OCI-LY3 (cell line): ENCODE data around the gene GSG1L.

ENCODE experiments used
- H2AFZ ChIP-seq: fragments of 200-600, 300-600 bp; shearing (Covaris generic); 2 replicates; pipeline ENCODE4 v1.6.0; 2014; ENCODE audit warnings: antibody characterized with exemption, low read depth, low read length
- H3K27ac ChIP-seq: fragments of 200-600, 300-600 bp; sonication (generic); 2 replicates; pipeline ENCODE4 v1.5.1; 2014; ENCODE audit warnings: mild to moderate bottlenecking, low read length, moderate library complexity, mixed read lengths
- H3K27me3 ChIP-seq: fragments of 200-600, 300-600 bp; sonication (generic); 2 replicates; pipeline ENCODE4 v1.6.1; 2014; ENCODE audit warnings: low read depth, low read length, mixed read lengths
- H3K36me3 ChIP-seq: fragments of 200-600, 300-600 bp; sonication (generic); replicated peaks from 2 replicates; pipeline ENCODE3; 2014; ENCODE audit warnings: low read depth, low read length, mixed read lengths
- H3K4me1 ChIP-seq: fragments of 300-600, 200-600 bp; sonication (generic); 2 replicates; pipeline ENCODE4 v1.6.1; 2014; ENCODE audit warnings: low read length, mixed read lengths
- H3K4me2 ChIP-seq: fragments of 200-600, 300-600 bp; sonication (generic); 2 replicates; pipeline ENCODE4 v1.6.1; 2014; ENCODE audit warnings: low read length, mixed read lengths
- H3K4me3 ChIP-seq: fragments of 300-600, 200-600 bp; sonication (generic); 2 replicates; pipeline ENCODE4 v1.5.1; 2014; ENCODE audit warnings: antibody characterized with exemption, mild to moderate bottlenecking, low read length, moderate library complexity
- H3K79me2 ChIP-seq: fragments of 300-600, 200-600 bp; shearing (Covaris generic); 2 replicates; pipeline ENCODE4 v1.6.1; 2014; ENCODE audit warnings: mild to moderate bottlenecking, low read length, mixed read lengths
- H3K9ac ChIP-seq: fragments of 300-600, 200-600 bp; shearing (Covaris generic); 2 replicates; pipeline ENCODE4 v1.6.0; 2014; ENCODE audit warnings: mild to moderate bottlenecking, low read length, moderate library complexity
- H3K9me3 ChIP-seq: fragments of 200-600, 300-600 bp; shearing (Covaris generic); 2 replicates; pipeline ENCODE4 v1.6.1; 2014; ENCODE audit warnings: low read length, mixed read lengths; ENCODE audit not compliant: insufficient read depth
- H4K20me1 ChIP-seq: fragments of 200-600, 300-600 bp; sonication (generic); 2 replicates; pipeline ENCODE4 v1.6.1; 2016; ENCODE audit warnings: low read length, mixed read lengths; ENCODE audit not compliant: insufficient read depth
- CTCF ChIP-seq: fragments of 200-600, 300-600 bp; sonication (generic); IDR thresholded peaks from 2 replicates; pipeline ENCODE4 v1.5.1; 2014; ENCODE audit warnings: antibody characterized with exemption, low read length, low read depth
- EZH2phosphoT487 ChIP-seq: fragments of 200-600 bp; shearing (Covaris generic); IDR thresholded peaks from 2 replicates; pipeline ENCODE4 v1.6.1; 2018; ENCODE audit warnings: antibody characterized with exemption, mixed run types, low read depth

GSG1L gene

GRCh38 chr16:27787665-27788064 is 275.8 kb downstream of the GSG1L start:
- no peaks in the 10 kb centered on the region for H3K4me1 ChIP-seq
- H3K36me3 ChIP-seq: no peaks in the 10 kb centered on the region
- H3K4me2 ChIP-seq: no peak overlapping the region
- H3K27ac ChIP-seq: no peak overlapping the region
- H3K4me3 ChIP-seq: no peak overlapping the region
- TF ChIP-seq EZH2phosphoT487: no peak
- TF ChIP-seq CTCF: no peak
- no peak overlapping the region for H2AFZ ChIP-seq
- no peaks in the 10 kb centered on the region for H3K79me2 ChIP-seq
- no peak overlapping the region for H3K9ac ChIP-seq
- H4K20me1 ChIP-seq: no peaks in the 10 kb centered on the region
- no peaks in the 10 kb centered on the region for H3K27me3 ChIP-seq
- H3K9me3 ChIP-seq: no peaks in the 10 kb centered on the region

DNA sequence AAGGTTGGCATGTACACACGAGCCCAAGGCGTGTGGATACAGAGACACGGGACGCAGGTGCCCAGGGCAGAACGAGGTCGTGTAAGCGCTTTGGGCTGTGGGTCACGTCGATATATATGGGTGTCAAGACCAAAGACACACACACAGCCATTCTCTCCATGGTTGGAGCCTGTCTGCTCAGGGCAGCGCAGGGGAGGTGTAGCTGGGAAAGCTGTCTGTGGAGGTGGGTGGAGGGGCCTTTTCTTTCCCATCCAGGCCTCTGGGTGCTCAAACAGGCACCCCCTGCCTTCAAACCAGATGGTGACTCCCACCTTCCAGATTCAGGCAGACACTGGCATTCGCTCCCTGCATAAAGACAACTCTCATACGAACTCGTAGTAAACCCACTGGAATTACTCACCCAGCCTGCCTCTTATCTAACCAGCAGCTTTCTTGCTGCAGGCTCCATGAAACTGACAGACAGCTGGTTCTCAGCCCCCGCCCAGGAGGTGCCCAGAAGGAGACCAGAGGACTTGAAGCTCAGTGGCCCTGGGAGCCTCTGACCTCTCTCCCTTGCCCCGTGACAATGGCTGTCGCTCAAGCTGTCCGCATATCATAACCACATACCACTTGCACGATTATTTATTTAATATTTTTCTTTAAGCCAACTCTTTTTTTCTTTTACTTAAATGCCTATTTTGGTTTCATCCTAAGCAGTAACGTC is 276.4 kb downstream of the GSG1L start:
- H3K4me1 ChIP-seq: no peaks in the 10 kb centered on the region
- H2AFZ ChIP-seq: no peak overlapping the region
- H3K36me3 ChIP-seq: no peaks in the 10 kb centered on the region
- no peaks in the 10 kb centered on the region for H3K79me2 ChIP-seq
- TF ChIP-seq EZH2phosphoT487 (no peak), CTCF (no peak)
- H3K9me3 ChIP-seq: no peaks in the 10 kb centered on the region
- H3K4me3 ChIP-seq: no peak overlapping the region
- H3K27me3 ChIP-seq: no peaks in the 10 kb centered on the region
- no peaks in the 10 kb centered on the region for H4K20me1 ChIP-seq
- H3K9ac ChIP-seq: no peak overlapping the region
- H3K27ac ChIP-seq: no peak overlapping the region
- H3K4me2 ChIP-seq: no peak overlapping the region

GRCh38 chr16:27786221-27786922 is 277.1 kb downstream of the GSG1L start:
- Histone ChIP-seq H3K4me3 (no peak overlapping the region), H3K9me3 (no peaks in the 10 kb centered on the region), H3K4me1 (no peaks in the 10 kb centered on the region), H2AFZ (no peak overlapping the region), H3K9ac (no peak overlapping the region), H3K36me3 (no peaks in the 10 kb centered on the region), H3K27me3 (no peaks in the 10 kb centered on the region), H3K4me2 (no peak overlapping the region), H4K20me1 (no peaks in the 10 kb centered on the region), H3K79me2 (no peaks in the 10 kb centered on the region), H3K27ac (no peak overlapping the region)
- TF ChIP-seq EZH2phosphoT487 (no peak), CTCF (no peak)

DNA sequence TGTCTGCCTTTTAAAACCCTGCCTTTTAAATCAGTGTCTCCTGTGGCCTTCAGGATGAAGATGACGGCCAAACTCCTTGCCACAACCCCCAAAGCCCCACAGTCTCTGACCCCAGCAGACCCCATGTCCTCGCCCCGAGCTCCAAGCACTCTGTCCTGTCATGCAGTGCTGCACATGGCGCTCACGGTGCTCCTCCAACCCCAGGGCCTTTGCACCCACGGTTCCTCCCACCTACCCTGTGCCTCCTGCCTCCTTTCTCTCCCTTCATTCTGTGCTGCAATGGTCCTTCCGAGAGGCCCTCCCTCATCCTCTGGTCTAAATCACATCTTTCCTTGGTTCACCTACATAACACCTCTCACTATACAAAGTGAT is 278.2 kb downstream of the GSG1L start:
- no peak overlapping the region for H3K9ac ChIP-seq
- no peaks in the 10 kb centered on the region for H3K27me3 ChIP-seq
- no peak overlapping the region for H3K27ac ChIP-seq
- H3K4me2 ChIP-seq: no peak overlapping the region
- H3K4me3 ChIP-seq: no peak overlapping the region
- no peaks in the 10 kb centered on the region for H3K79me2 ChIP-seq
- H4K20me1 ChIP-seq: no peaks in the 10 kb centered on the region
- no peaks in the 10 kb centered on the region for H3K4me1 ChIP-seq
- H2AFZ ChIP-seq: no peak overlapping the region
- no peaks in the 10 kb centered on the region for H3K9me3 ChIP-seq
- TF ChIP-seq EZH2phosphoT487 (no peak), CTCF (no peak)
- no peaks in the 10 kb centered on the region for H3K36me3 ChIP-seq
